ENCODE results near the gene TDRKH. TPM values are rescaled to one million over a fixed set of nuclear protein-coding genes. Genes with fewer than 3 reads are reported as not detected.

TDRKH gene
- total and polyA plus RNA-seq, 2 of the 13 experiments (the other 11 are each of a cell fraction or from before 2014, with no cell fraction given): 3.9 to 5.4 TPM

DNA sequence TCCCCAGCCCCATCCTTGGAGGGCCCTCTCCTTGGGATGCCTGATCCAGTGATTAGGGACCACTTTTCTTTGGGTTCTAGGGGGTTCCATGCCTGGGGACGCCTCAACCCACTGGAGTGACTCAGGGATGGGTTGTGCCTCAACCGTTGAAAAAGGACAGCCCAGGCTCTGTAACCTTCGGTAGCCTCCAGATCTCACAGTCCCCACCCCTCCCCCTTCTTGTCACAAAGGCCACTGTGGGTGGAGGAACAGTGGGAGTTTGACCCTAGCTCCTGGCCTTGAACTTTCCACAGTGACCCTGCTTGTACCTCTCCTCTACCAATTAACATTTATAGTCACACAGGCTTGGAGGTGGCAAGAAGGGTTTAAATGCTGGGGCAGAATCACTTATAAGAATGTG lies 43.9 kb upstream of the TDRKH start (continued):
- TF ChIP-seq, protein P1, sequence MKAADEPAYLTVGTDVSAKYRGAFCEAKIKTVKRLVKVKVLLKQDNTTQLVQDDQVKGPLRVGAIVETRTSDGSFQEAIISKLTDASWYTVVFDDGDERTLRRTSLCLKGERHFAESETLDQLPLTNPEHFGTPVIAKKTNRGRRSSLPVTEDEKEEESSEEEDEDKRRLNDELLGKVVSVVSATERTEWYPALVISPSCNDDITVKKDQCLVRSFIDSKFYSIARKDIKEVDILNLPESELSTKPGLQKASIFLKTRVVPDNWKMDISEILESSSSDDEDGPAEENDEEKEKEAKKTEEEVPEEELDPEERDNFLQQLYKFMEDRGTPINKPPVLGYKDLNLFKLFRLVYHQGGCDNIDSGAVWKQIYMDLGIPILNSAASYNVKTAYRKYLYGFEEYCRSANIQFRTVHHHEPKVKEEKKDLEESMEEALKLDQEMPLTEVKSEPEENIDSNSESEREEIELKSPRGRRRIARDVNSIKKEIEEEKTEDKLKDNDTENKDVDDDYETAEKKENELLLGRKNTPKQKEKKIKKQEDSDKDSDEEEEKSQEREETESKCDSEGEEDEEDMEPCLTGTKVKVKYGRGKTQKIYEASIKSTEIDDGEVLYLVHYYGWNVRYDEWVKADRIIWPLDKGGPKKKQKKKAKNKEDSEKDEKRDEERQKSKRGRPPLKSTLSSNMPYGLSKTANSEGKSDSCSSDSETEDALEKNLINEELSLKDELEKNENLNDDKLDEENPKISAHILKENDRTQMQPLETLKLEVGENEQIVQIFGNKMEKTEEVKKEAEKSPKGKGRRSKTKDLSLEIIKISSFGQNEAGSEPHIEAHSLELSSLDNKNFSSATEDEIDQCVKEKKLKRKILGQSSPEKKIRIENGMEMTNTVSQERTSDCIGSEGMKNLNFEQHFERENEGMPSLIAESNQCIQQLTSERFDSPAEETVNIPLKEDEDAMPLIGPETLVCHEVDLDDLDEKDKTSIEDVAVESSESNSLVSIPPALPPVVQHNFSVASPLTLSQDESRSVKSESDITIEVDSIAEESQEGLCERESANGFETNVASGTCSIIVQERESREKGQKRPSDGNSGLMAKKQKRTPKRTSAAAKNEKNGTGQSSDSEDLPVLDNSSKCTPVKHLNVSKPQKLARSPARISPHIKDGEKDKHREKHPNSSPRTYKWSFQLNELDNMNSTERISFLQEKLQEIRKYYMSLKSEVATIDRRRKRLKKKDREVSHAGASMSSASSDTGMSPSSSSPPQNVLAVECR (CRISPR knock-in tag; IDR thresholded peaks at IDR 0.05; ENCODE audit: borderline replicate concordance): peak; percentile 30; the same call in 1 of the 2 replicates
- TF ChIP-seq SCMH1 (CRISPR knock-in tag; IDR thresholded peaks at IDR 0.05; ENCODE audit: borderline replicate concordance): no peak
- TF ChIP-seq ZFY (CRISPR knock-in tag; IDR thresholded peaks at IDR 0.05): no peak
- no peak for TF ChIP-seq NFE2 (CRISPR knock-in tag; IDR thresholded peaks at IDR 0.05)
- TF ChIP-seq NR2F1 (CRISPR knock-in tag; IDR thresholded peaks at IDR 0.05): peak; percentile 60 to 92
- TF ChIP-seq, protein P2, sequence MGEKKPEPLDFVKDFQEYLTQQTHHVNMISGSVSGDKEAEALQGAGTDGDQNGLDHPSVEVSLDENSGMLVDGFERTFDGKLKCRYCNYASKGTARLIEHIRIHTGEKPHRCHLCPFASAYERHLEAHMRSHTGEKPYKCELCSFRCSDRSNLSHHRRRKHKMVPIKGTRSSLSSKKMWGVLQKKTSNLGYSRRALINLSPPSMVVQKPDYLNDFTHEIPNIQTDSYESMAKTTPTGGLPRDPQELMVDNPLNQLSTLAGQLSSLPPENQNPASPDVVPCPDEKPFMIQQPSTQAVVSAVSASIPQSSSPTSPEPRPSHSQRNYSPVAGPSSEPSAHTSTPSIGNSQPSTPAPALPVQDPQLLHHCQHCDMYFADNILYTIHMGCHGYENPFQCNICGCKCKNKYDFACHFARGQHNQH (CRISPR knock-in tag; IDR thresholded peaks at IDR 0.05): no peak
- TF ChIP-seq ZNF841 (CRISPR knock-in tag; IDR thresholded peaks at IDR 0.05; ENCODE audit: borderline replicate concordance): no peak
- no peak for TF ChIP-seq SATB2 (CRISPR knock-in tag; IDR thresholded peaks at IDR 0.05)
- TF ChIP-seq HNRNPL (IDR thresholded peaks at IDR 0.05; ENCODE audit: low read depth, low read length): no peak
- no peak for TF ChIP-seq NFRKB (IDR thresholded peaks at IDR 0.05)
- no peak for TF ChIP-seq U2AF2 (IDR thresholded peaks at IDR 0.05; ENCODE audit: low read depth, low read length)
- no peak for TF ChIP-seq SMAD1 (CRISPR knock-in tag; IDR thresholded peaks at IDR 0.05; ENCODE audit: borderline replicate concordance, low read depth)
- TF ChIP-seq GLI4 (CRISPR knock-in tag; IDR thresholded peaks at IDR 0.05; ENCODE audit: borderline replicate concordance): no peak
- TF ChIP-seq ZNF24 (IDR thresholded peaks at IDR 0.05): no peak
- TF ChIP-seq ATM (IDR thresholded peaks at IDR 0.05; ENCODE audit: borderline replicate concordance): no peak
- TF ChIP-seq TGIF2 (CRISPR knock-in tag; IDR thresholded peaks at IDR 0.05): no peak
- TF ChIP-seq SOX13 (IDR thresholded peaks at IDR 0.05): no peak
- TF ChIP-seq SOX13 (CRISPR knock-in tag; conservative IDR thresholded peaks at IDR 0.05 in 1 of 2, IDR thresholded peaks at IDR 0.05 in 1 of 2): peak in 1 of 2 experiments; percentile 56; a peak in 1 of 4 replicates
- no peak for TF ChIP-seq PCBP2 (optimal IDR thresholded peaks at IDR 0.05; ENCODE audit: low read depth, low read length, poor library complexity, severe bottlenecking)
- TF ChIP-seq, protein P3, sequence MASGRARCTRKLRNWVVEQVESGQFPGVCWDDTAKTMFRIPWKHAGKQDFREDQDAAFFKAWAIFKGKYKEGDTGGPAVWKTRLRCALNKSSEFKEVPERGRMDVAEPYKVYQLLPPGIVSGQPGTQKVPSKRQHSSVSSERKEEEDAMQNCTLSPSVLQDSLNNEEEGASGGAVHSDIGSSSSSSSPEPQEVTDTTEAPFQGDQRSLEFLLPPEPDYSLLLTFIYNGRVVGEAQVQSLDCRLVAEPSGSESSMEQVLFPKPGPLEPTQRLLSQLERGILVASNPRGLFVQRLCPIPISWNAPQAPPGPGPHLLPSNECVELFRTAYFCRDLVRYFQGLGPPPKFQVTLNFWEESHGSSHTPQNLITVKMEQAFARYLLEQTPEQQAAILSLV (CRISPR knock-in tag; IDR thresholded peaks at IDR 0.05; ENCODE audit: borderline replicate concordance): no peak
- 0 out of 2 replicates have a peak, but pooled peaks have one; percentile 41 for TF ChIP-seq GATAD1 (CRISPR knock-in tag; IDR thresholded peaks at IDR 0.05)
- TF ChIP-seq, protein P4, sequence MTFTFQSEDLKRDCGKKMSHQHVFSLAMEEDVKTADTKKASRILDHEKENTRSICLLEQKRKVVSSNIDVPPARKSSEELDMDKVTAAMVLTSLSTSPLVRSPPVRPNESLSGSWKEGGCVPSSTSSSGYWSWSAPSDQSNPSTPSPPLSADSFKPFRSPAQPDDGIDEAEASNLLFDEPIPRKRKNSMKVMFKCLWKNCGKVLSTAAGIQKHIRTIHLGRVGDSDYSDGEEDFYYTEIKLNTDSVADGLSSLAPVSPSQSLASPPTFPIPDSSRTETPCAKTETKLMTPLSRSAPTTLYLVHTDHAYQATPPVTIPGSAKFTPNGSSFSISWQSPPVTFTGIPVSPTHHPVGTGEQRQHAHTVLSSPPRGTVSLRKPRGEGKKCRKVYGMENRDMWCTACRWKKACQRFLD (CRISPR knock-in tag; IDR thresholded peaks at IDR 0.05; ENCODE audit: borderline replicate concordance): no peak
- no peak for TF ChIP-seq ZC3H4 (CRISPR knock-in tag; IDR thresholded peaks at IDR 0.05; ENCODE audit: borderline replicate concordance)
- TF ChIP-seq KDM4B (CRISPR knock-in tag; IDR thresholded peaks at IDR 0.05): no peak
